Body of pancreas (tissue), 4 donors: Measurements from ENCODE around the gene CD40LG.

ENCODE experiments used
- CTCF ChIP-seq, 7 experiments: fragments of 450-650 bp in 4 of 7; fragments of 200-600 bp in 3 of 7; sonication (generic) in 3 of 7; IDR thresholded peaks; one replicate each; pipeline ENCODE4 v1.5.1; 2016 to 2019; ENCODE audit warnings: antibody characterized with exemption in 7 of 7
- POLR2A ChIP-seq, 3 donors: fragments of 450-650 bp; IDR thresholded peaks; one replicate each; pipeline ENCODE4 v1.6.1; 2016; ENCODE audit warnings: antibody characterized with exemption in 3 of 3, mild to moderate bottlenecking in 2 of 3

- no peak for TF ChIP-seq CTCF (IDR thresholded peaks at IDR 0.05)
- no peak for TF ChIP-seq POLR2A (IDR thresholded peaks at IDR 0.05)
Measured at GRCh38 chrX:136652822-136653723, 5.1 kb downstream of the CD40LG start.
